Measurements from ENCODE around the gene CEP89.
"Not testable (repeated sequence)": the region's sequence is repeated elsewhere in the genome, so short reads cannot be mapped to it uniquely, and the experiment has no call there.

The CEP89 gene

GRCh38 chr19:32988724-32989123 is 17.0 kb upstream of the CEP89 start:
- FAIRE-seq (no peak), DNase-seq (ENCODE audit: insufficient read length) (no peak)
- no peak for TF ChIP-seq TAF1 (IDR thresholded peaks at IDR 0.05; ENCODE audit: borderline replicate concordance, low read depth, low read length)
- no peak for TF ChIP-seq POLR2AphosphoS5 (IDR thresholded peaks at IDR 0.05; ENCODE audit: low read depth, low read length)
- TF ChIP-seq POLR2A (IDR thresholded peaks at IDR 0.05; ENCODE audit: low read depth, low read length): no peak

- FAIRE-seq; DNase-seq (ENCODE audit: insufficient read length): not testable (repeated sequence)
These were observed 16.5 kb upstream of the CEP89 start for GRCh38 chr19:32988254-32988653.

- DNase-seq (ENCODE audit: insufficient read length); FAIRE-seq: not testable (repeated sequence)
These were observed 10.7 kb upstream of the CEP89 start for GRCh38 chr19:32982488-32982887.

GRCh38 chr19:32979807-32980206 is 8.0 kb upstream of the CEP89 start:
- not testable (repeated sequence) for DNase-seq (ENCODE audit: insufficient read length); FAIRE-seq

GRCh38 chr19:32977813-32978212 is 6.1 kb upstream of the CEP89 start:
- not testable (repeated sequence) for DNase-seq (ENCODE audit: insufficient read length); FAIRE-seq

GRCh38 chr19:32977280-32977679 is 5.5 kb upstream of the CEP89 start:
- FAIRE-seq: no peak
- TF ChIP-seq POLR2AphosphoS5 (IDR thresholded peaks at IDR 0.05; ENCODE audit: low read depth, low read length): no peak
- TF ChIP-seq POLR2A (IDR thresholded peaks at IDR 0.05; ENCODE audit: low read depth, low read length): no peak
- no peak for TF ChIP-seq TAF1 (IDR thresholded peaks at IDR 0.05; ENCODE audit: borderline replicate concordance, low read depth, low read length)
- no peak for DNase-seq (ENCODE audit: insufficient read length)

- DNase-seq (ENCODE audit: insufficient read length) (peak; percentile 38), FAIRE-seq (no peak)
- no peak for TF ChIP-seq POLR2AphosphoS5 (IDR thresholded peaks at IDR 0.05; ENCODE audit: low read depth, low read length)
- no peak for TF ChIP-seq TAF1 (IDR thresholded peaks at IDR 0.05; ENCODE audit: borderline replicate concordance, low read depth, low read length)
- no peak for TF ChIP-seq POLR2A (IDR thresholded peaks at IDR 0.05; ENCODE audit: low read depth, low read length)
These were observed 4.6 kb upstream of the CEP89 start for GRCh38 chr19:32976223-32976805.

GRCh38 chr19:32971012-32971595 is 654 bp downstream of the CEP89 start:
- DNase-seq (ENCODE audit: insufficient read length) (no peak), FAIRE-seq (no peak)
- no peak for TF ChIP-seq POLR2A (IDR thresholded peaks at IDR 0.05; ENCODE audit: low read depth, low read length)

- no peak for FAIRE-seq
- TF ChIP-seq POLR2A (IDR thresholded peaks at IDR 0.05; ENCODE audit: low read depth, low read length): no peak
- no peak for TF ChIP-seq TAF1 (IDR thresholded peaks at IDR 0.05; ENCODE audit: borderline replicate concordance, low read depth, low read length)
- TF ChIP-seq POLR2AphosphoS5 (IDR thresholded peaks at IDR 0.05; ENCODE audit: low read depth, low read length): no peak
- no peak for DNase-seq (ENCODE audit: insufficient read length)
These were observed 2.2 kb downstream of the CEP89 start for GRCh38 chr19:32969549-32969948.

GRCh38 chr19:32966750-32967149 is 5.0 kb downstream of the CEP89 start:
- no peak for FAIRE-seq
- no peak for TF ChIP-seq POLR2AphosphoS5 (IDR thresholded peaks at IDR 0.05; ENCODE audit: low read depth, low read length)
- TF ChIP-seq POLR2A (IDR thresholded peaks at IDR 0.05; ENCODE audit: low read depth, low read length): no peak
- TF ChIP-seq TAF1 (IDR thresholded peaks at IDR 0.05; ENCODE audit: borderline replicate concordance, low read depth, low read length): no peak

GRCh38 chr19:32945260-32945659 is 26.5 kb downstream of the CEP89 start:
- DNase-seq (ENCODE audit: insufficient read length): no peak
- no peak for TF ChIP-seq TAF1 (IDR thresholded peaks at IDR 0.05; ENCODE audit: borderline replicate concordance, low read depth, low read length)
- TF ChIP-seq POLR2AphosphoS5 (IDR thresholded peaks at IDR 0.05; ENCODE audit: low read depth, low read length): no peak
- no peak for FAIRE-seq

More at GRCh38 chr19:32966750-32967149, 5.0 kb downstream of the CEP89 start:
- DNase-seq (ENCODE audit: insufficient read length): no peak

- FAIRE-seq; DNase-seq (ENCODE audit: insufficient read length): not testable (repeated sequence)
These were observed 30.5 kb downstream of the CEP89 start for GRCh38 chr19:32941273-32941672.

- no peak for FAIRE-seq
- no peak for TF ChIP-seq POLR2AphosphoS5 (IDR thresholded peaks at IDR 0.05; ENCODE audit: low read depth, low read length)
- no peak for TF ChIP-seq POLR2A (IDR thresholded peaks at IDR 0.05; ENCODE audit: low read depth, low read length)
- no peak for TF ChIP-seq TAF1 (IDR thresholded peaks at IDR 0.05; ENCODE audit: borderline replicate concordance, low read depth, low read length)
- DNase-seq (ENCODE audit: insufficient read length): no peak
These were observed 35.7 kb downstream of the CEP89 start for GRCh38 chr19:32936065-32936464.

- TF ChIP-seq TAF1 (IDR thresholded peaks at IDR 0.05; ENCODE audit: borderline replicate concordance, low read depth, low read length) (no peak), POLR2AphosphoS5 (IDR thresholded peaks at IDR 0.05; ENCODE audit: low read depth, low read length) (no peak), POLR2A (IDR thresholded peaks at IDR 0.05; ENCODE audit: low read depth, low read length) (no peak)
- FAIRE-seq: no peak
- no peak for DNase-seq (ENCODE audit: insufficient read length)
These were observed 36.1 kb downstream of the CEP89 start for GRCh38 chr19:32935629-32936028.

All from GM12892 (cell line).